T-helper 17 cell (primary cell): Measurements from ENCODE around the gene IPO8. TPM values are rescaled to one million over a fixed set of nuclear protein-coding genes. Genes with fewer than 3 reads are reported as not detected.
"Not testable (repeated sequence)": the region's sequence is repeated elsewhere in the genome, so short reads cannot be mapped to it uniquely, and the experiment has no call there.

Experiments
- ATAC-seq: fragments of 150-1000 bp; cut with Tn5 transposase; 2 replicates; pipeline ENCODE4 v1.10.0; 2021; ENCODE audit warnings: mild to moderate bottlenecking, moderate library complexity
- DNase-seq, 3 donors: peaks; one replicate each; pipeline versions ENCODE4 v3.0.0 to v3.0.0-alpha.2; 2020 to 2021
- H3K9me3 ChIP-seq: one replicate; pipeline ENCODE4 v1.7.0; 2013; ENCODE audit warnings: low read length, mild to moderate bottlenecking; ENCODE audit not compliant: control insufficient read depth, poor library complexity, severe bottlenecking
- H3K27ac Mint-ChIP-seq: one replicate; pipeline ENCODE4 v1.8.0; 2022; ENCODE audit warnings: mild to moderate bottlenecking, moderate library complexity, mixed read lengths
- H3K27me3 Mint-ChIP-seq: one replicate; pipeline ENCODE4 v1.8.0; 2022; ENCODE audit warnings: mixed read lengths
- H3K36me3 Mint-ChIP-seq: one replicate; pipeline ENCODE4 v1.8.0; 2022; ENCODE audit warnings: low read depth, mixed read lengths
- H3K4me1 Mint-ChIP-seq: one replicate; pipeline ENCODE4 v1.8.0; 2022; ENCODE audit warnings: mild to moderate bottlenecking, mixed read lengths
- H3K4me3 Mint-ChIP-seq: one replicate; pipeline ENCODE4 v1.8.0; 2022; ENCODE audit warnings: mild to moderate bottlenecking, moderate library complexity, mixed read lengths
- total RNA-seq, 4 donors: library from RNA in 2 of 4; stranded (reverse) in 2 of 4; gene quantifications; one replicate each; pipeline ENCODE4 v1.2.3 and lab custom pipeline; 2022 to 2026

Gene IPO8
- total RNA-seq, 2 donors from 2014 or later, result 27.4 to 28.0 TPM

DNA sequence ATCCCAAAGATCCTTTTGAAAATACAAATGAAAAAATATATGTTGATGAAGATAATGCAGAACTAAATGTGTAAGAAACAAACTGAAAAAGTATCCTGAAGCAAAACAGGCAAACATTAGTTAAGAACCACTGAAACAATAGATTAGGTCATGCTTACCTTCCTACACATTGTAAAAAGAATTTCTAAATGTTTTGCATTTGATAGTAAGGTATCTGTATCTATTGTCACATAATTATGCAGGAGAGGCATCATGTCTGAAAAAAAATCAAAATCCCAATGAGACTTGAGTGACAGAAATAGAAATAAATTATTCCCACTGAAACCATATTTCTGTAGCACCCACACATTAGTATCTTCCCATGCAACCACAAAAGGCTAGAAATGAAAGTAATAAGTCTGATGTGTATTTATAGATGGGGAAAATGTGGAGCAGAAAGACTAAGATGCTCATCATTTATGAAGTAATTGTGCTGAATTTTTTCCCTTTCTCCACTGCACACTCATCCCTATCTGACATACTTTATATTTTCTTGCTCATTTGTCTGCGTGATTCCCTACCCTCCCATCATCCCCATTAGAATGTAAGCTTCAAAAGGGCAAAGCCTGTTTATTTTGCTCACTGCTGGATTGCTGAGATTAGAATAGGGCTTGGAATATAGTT, 43.5 kb downstream of the IPO8 start:
- Mint-ChIP-seq H3K27ac (no peak overlapping the region), H3K36me3 (peaks cover 2% of the 10 kb centered on the region), H3K4me1 (peaks cover 4% of the 10 kb centered on the region), H3K4me3 (no peak overlapping the region), H3K27me3 (no peaks in the 10 kb centered on the region)
- H3K9me3 ChIP-seq, result no peaks in the 10 kb centered on the region
- DNase-seq (no peak), ATAC-seq (no peak)

DNA sequence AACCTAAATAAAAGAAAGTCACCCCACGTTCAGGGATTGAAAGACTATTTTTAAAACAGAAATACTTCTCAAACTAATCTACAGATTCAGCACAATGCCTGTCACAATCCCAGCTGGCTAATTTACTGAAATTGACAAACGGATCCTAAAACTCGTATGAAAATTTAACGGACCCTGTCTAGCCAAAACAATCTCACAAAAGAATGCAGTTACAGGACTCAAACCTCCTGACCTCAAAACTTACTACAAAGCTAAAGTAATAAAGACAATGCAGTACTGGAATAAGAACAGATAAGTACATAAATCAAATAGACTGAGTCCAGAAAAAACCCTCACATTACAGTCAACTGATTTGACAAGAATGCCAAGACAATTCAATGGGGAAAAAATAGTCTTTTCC, 48.8 kb downstream of the IPO8 start:
- H3K4me3 Mint-ChIP-seq, result no peak overlapping the region
- H3K27me3 Mint-ChIP-seq, result no peaks in the 10 kb centered on the region
- H3K36me3 Mint-ChIP-seq, result peaks cover 6% of the 10 kb centered on the region
- H3K4me1 Mint-ChIP-seq, result peaks cover 12% of the 10 kb centered on the region
- ATAC-seq (no peak), DNase-seq (no peak)
- no peak overlapping the region for H3K27ac Mint-ChIP-seq
- H3K9me3 ChIP-seq, result no peaks in the 10 kb centered on the region

GRCh38 chr12:30643366-30643765, 52.3 kb downstream of the IPO8 start:
- DNase-seq (no peak), ATAC-seq (no peak)
- H3K4me1 Mint-ChIP-seq, result peaks cover 11% of the 10 kb centered on the region
- H3K4me3 Mint-ChIP-seq, result no peak overlapping the region
- H3K9me3 ChIP-seq, result no peaks in the 10 kb centered on the region
- H3K27me3 Mint-ChIP-seq, result no peaks in the 10 kb centered on the region
- H3K27ac Mint-ChIP-seq, result no peak overlapping the region
- peaks cover 6% of the 10 kb centered on the region for H3K36me3 Mint-ChIP-seq

GRCh38 chr12:30640392-30640791, 55.3 kb downstream of the IPO8 start:
- Mint-ChIP-seq H3K4me1 (peaks cover 6% of the 10 kb centered on the region), H3K27me3 (no peaks in the 10 kb centered on the region), H3K4me3 (no peak overlapping the region), H3K36me3 (peaks cover 7% of the 10 kb centered on the region), H3K27ac (no peak overlapping the region)
- no peak for DNase-seq
- H3K9me3 ChIP-seq, result no peaks in the 10 kb centered on the region
- ATAC-seq, result no peak

GRCh38 chr12:30635385-30635784, 60.3 kb downstream of the IPO8 start:
- H3K4me3 Mint-ChIP-seq, result no peak overlapping the region
- H3K27me3 Mint-ChIP-seq, result no peaks in the 10 kb centered on the region
- DNase-seq (no peak), ATAC-seq (no peak)
- peak overlapping the region; percentile 32 for H3K27ac Mint-ChIP-seq
- H3K4me1 Mint-ChIP-seq, result peaks cover 6% of the 10 kb centered on the region
- H3K9me3 ChIP-seq, result no peaks in the 10 kb centered on the region
- peaks cover 15% of the 10 kb centered on the region for H3K36me3 Mint-ChIP-seq

- H3K36me3 Mint-ChIP-seq, result peaks cover 15% of the 10 kb centered on the region
- DNase-seq (no peak), ATAC-seq (no peak)
- H3K27ac Mint-ChIP-seq, result no peak overlapping the region
- no peaks in the 10 kb centered on the region for H3K27me3 Mint-ChIP-seq
- H3K9me3 ChIP-seq, result no peaks in the 10 kb centered on the region
- no peak overlapping the region for H3K4me3 Mint-ChIP-seq
- peaks cover 6% of the 10 kb centered on the region for H3K4me1 Mint-ChIP-seq
These were observed 63.9 kb downstream of the IPO8 start for GRCh38 chr12:30631740-30632139.

GRCh38 chr12:30630979-30631285, 64.7 kb downstream of the IPO8 start:
- DNase-seq (no peak), ATAC-seq (no peak)
- H3K9me3 ChIP-seq, result no peaks in the 10 kb centered on the region
- Mint-ChIP-seq H3K4me1 (peaks cover 6% of the 10 kb centered on the region), H3K4me3 (no peak overlapping the region), H3K27me3 (no peaks in the 10 kb centered on the region), H3K27ac (no peak overlapping the region), H3K36me3 (peaks cover 15% of the 10 kb centered on the region)

DNA sequence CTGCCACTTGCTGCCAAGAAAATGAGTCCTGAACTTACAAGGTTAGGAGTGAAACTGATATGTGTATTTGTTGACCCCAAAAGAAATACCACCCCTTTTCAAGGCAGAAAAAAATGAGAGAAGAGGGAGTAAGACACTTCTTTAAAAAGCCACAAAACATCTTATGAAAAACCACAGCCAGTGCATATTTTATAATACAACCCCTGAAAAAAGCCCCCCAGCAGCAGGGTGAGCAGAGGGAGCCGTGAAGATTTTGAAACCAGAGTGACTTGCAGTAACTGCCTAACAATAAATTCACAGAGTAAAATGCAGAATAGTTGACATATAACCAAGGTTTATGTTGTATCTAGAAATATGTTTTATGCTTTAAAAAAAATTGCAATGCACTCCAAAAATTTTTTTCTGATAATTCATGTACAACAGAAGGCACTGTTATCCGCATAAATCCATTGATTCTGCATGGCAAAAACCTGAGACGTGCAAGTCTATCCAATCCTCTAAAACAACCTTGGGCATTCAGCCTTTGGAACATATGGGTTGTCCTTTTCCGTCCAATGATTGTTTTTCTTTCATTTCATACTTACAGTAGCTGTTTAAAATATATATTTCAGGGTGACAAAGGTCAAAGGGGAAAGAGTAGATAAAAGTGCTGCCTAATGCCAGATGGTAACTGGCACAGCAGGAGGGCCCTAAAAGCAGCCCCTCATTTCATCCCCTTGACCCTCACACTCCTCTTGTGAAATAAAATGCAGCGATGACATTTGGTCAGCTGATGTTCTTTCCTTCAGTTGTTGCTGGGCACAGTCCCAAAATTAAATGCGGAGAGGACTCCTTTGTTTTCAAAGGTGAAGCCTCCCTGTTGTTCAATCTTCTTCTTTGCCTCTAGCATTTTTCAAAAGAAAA, 65.3 kb downstream of the IPO8 start:
- H3K4me3 Mint-ChIP-seq, result no peak overlapping the region
- no peak overlapping the region for H3K27ac Mint-ChIP-seq
- H3K36me3 Mint-ChIP-seq, result peaks cover 15% of the 10 kb centered on the region
- H3K4me1 Mint-ChIP-seq, result peaks cover 6% of the 10 kb centered on the region
- H3K27me3 Mint-ChIP-seq, result no peaks in the 10 kb centered on the region
- H3K9me3 ChIP-seq, result no peaks in the 10 kb centered on the region
- DNase-seq, result no peak
- ATAC-seq, result no peak

GRCh38 chr12:30626847-30627246, 68.8 kb downstream of the IPO8 start:
- ATAC-seq (no peak), DNase-seq (no peak)
- Mint-ChIP-seq H3K27me3 (no peaks in the 10 kb centered on the region), H3K4me1 (peaks cover 2% of the 10 kb centered on the region), H3K27ac (no peak overlapping the region), H3K36me3 (peaks cover 10% of the 10 kb centered on the region), H3K4me3 (no peak overlapping the region)
- H3K9me3 ChIP-seq, result no peaks in the 10 kb centered on the region

DNA sequence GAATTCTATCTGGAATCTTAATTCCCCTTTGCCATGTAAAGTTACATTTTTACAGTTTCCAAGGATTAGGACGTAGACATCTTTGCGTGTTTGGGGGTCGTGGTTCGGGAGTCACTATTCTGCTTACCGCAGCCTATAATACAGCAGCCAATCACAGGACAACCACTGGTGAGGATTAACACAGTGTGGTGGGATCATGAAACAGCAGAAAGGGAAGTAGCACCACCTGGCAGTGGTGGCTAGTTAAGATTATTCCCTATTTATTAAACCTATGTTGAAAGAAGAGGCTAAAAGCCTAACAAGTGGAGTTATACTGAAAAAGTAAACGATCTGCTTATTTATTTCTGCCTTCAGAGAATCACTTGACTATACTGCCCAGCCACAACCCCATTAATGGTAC, 71.7 kb downstream of the IPO8 start:
- Mint-ChIP-seq H3K27me3 (no peaks in the 10 kb centered on the region), H3K4me1 (peaks cover 2% of the 10 kb centered on the region), H3K4me3 (no peak overlapping the region), H3K27ac (no peak overlapping the region), H3K36me3 (peaks cover 6% of the 10 kb centered on the region)
- DNase-seq, result no peak
- ATAC-seq, result no peak
- H3K9me3 ChIP-seq, result no peaks in the 10 kb centered on the region

DNA sequence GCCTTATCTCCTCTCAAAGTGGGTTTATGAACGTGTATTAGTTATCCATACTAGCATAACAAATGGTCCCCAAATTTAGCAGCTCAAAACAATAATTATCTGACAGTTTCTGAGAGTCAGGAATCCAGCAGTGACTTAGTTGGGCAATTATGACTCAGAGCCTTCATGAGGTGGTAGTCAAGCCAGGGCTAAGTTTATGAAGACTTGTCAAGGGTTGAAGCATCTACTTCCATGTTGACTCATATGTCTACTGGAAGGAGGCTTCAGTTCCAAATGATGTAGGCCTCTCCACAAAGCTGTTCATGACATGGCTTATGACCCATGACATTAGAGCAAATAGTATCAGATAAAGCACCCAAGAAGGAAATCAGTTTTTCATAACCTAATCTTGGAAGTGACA, 73.2 kb downstream of the IPO8 start:
- no peak overlapping the region for H3K4me3 Mint-ChIP-seq
- no peak overlapping the region for H3K27ac Mint-ChIP-seq
- DNase-seq (no peak), ATAC-seq (no peak)
- no peaks in the 10 kb centered on the region for H3K9me3 ChIP-seq
- peaks cover 2% of the 10 kb centered on the region for H3K4me1 Mint-ChIP-seq
- H3K27me3 Mint-ChIP-seq, result no peaks in the 10 kb centered on the region
- H3K36me3 Mint-ChIP-seq, result peaks cover 2% of the 10 kb centered on the region

DNA sequence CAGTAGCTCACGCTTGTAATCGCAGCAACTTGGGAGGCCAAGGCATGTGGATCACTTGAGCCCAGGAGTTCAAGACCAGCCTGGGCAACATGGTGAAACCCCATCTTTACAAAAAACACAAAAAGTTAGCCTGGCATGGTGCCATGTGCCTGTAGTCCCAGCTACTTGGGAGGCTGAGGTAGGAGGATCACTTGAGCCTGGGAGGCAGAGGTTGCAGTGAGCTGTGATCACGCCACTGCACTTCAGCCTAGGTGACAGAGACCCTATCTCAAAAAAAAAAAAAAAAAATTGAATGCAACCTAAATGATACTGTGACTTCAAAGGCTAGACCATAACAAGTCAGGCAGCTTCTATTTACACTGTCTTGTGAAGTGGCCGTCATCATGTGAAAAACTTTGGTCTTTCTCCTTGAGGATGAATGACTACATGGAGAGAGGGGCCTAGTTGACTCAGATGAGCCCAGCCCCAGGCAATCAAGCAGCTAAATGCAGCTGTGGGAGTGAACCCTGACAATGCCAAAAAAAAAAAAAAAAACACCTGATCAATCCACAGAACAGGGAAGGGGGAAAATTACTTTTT, 73.9 kb downstream of the IPO8 start:
- not testable (repeated sequence) for H3K36me3 Mint-ChIP-seq, H3K4me1 Mint-ChIP-seq, ATAC-seq, H3K27ac Mint-ChIP-seq, H3K27me3 Mint-ChIP-seq, H3K9me3 ChIP-seq, DNase-seq, H3K4me3 Mint-ChIP-seq

DNA sequence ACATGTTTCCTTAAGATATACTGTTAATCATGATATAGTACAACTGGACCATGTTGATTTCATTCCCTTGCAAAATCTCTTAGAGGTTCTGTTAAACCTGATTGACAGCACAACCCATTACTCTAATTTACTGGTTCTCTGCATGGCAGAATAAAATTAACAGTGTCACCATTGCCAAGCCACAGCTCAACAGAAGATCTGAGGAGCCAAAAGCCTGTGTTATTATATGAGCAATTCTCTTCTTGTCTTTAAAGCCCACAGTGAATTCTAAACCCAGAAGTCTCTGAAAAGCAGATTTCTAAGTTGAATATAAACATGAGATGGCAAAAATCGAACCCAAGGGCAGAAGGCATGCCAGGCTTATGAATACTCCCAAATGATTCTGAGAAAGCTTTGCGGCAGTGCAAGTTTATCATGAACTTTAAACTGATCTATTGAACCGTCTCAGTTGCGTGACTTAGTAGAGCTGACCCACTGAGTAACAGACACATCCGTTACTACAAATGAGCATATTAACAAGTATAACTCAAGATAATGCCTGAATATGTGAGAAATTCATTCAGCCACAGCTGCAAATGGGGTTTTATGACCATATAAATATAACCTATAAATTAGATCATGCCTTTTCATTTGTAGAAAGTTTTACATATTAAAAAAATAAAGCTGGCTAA, 78.2 kb downstream of the IPO8 start:
- ATAC-seq, result no peak
- no peaks in the 10 kb centered on the region for H3K9me3 ChIP-seq
- H3K4me3 Mint-ChIP-seq, result no peak overlapping the region

More for the DNA sequence above, 78.2 kb downstream of the IPO8 start:
- DNase-seq, result no peak
- H3K4me1 Mint-ChIP-seq, result no peaks in the 10 kb centered on the region
- no peak overlapping the region for H3K27ac Mint-ChIP-seq
- H3K36me3 Mint-ChIP-seq, result no peaks in the 10 kb centered on the region
- no peaks in the 10 kb centered on the region for H3K27me3 Mint-ChIP-seq
